ENCODE measurements around the gene RRH.
"Not testable (repeated sequence)": the region's sequence is repeated elsewhere in the genome, so short reads cannot be mapped to it uniquely, and the experiment has no call there.

The RRH gene

GRCh38 chr4:109846395-109847098, 18.8 kb downstream of the RRH start:
- no peak for DNase-seq (ENCODE audit: low read depth)

- no peak for DNase-seq (ENCODE audit: low read depth)
These were observed 20.2 kb downstream of the RRH start, which contains the start of gene LRIT3 for GRCh38 chr4:109847896-109848442. LRIT3 (plus strand) TSS chr4:109848107; CDS start chr4:109848202, 95 bp downstream.

GRCh38 chr4:109848501-109848900, 20.7 kb downstream of the RRH start:
- no peak for DNase-seq (ENCODE audit: low read depth)

GRCh38 chr4:109850601-109851000, 22.8 kb downstream of the RRH start:
- DNase-seq (ENCODE audit: low read depth), result no peak

- DNase-seq (ENCODE audit: low read depth), result not testable (repeated sequence)
These were observed 31.9 kb downstream of the RRH start for GRCh38 chr4:109859426-109860300.

GRCh38 chr4:109861271-109861670, 33.5 kb downstream of the RRH start:
- no peak for DNase-seq (ENCODE audit: low read depth)

GRCh38 chr4:109861916-109862511, 34.2 kb downstream of the RRH start:
- no peak for DNase-seq (ENCODE audit: low read depth)

GRCh38 chr4:109864134-109864533, 36.4 kb downstream of the RRH start:
- DNase-seq (ENCODE audit: low read depth), result no peak

GRCh38 chr4:109870061-109870460, 42.3 kb downstream of the RRH start:
- no peak for DNase-seq (ENCODE audit: low read depth)

- no peak for DNase-seq (ENCODE audit: low read depth)
These were observed 44.3 kb downstream of the RRH start for GRCh38 chr4:109872065-109872464.

GRCh38 chr4:109872950-109873656, 45.3 kb downstream of the RRH start:
- no peak for DNase-seq (ENCODE audit: low read depth)

- no peak for DNase-seq (ENCODE audit: low read depth)
These were observed 46.2 kb downstream of the RRH start for GRCh38 chr4:109873791-109874514.

GRCh38 chr4:109875106-109875505, 47.3 kb downstream of the RRH start:
- DNase-seq (ENCODE audit: low read depth), result no peak

GRCh38 chr4:109875553-109875952, 47.8 kb downstream of the RRH start:
- not testable (repeated sequence) for DNase-seq (ENCODE audit: low read depth)

- DNase-seq (ENCODE audit: low read depth), result no peak
These were observed 49.0 kb downstream of the RRH start for GRCh38 chr4:109876634-109877265.

- no peak for DNase-seq (ENCODE audit: low read depth)
These were observed 49.6 kb downstream of the RRH start for GRCh38 chr4:109877400-109877799.

GRCh38 chr4:109878355-109878754, 50.6 kb downstream of the RRH start:
- DNase-seq (ENCODE audit: low read depth), result no peak

- no peak for DNase-seq (ENCODE audit: low read depth)
These were observed 51.3 kb downstream of the RRH start for GRCh38 chr4:109879081-109879480.

GRCh38 chr4:109879636-109880314, 52.0 kb downstream of the RRH start:
- no peak for DNase-seq (ENCODE audit: low read depth)

GRCh38 chr4:109886303-109886702, 58.5 kb downstream of the RRH start:
- no peak for DNase-seq (ENCODE audit: low read depth)
